AG10803 (cell line): ENCODE results near the gene MAPK10.

Source experiments
- DNase-seq: peaks from one replicate; pipeline ENCODE4 v3.0.0; 2010; ENCODE audit warnings: low read depth
- H3K4me3 ChIP-seq: 2 replicates; pipeline ENCODE4 v1.5.1; 2011; ENCODE audit warnings: mild to moderate bottlenecking, low read length, control low read depth
- CTCF ChIP-seq: conservative IDR thresholded peaks from 2 replicates; pipeline ENCODE4 v1.5.1; 2011; ENCODE audit warnings: mild to moderate bottlenecking, low read length, control low read depth, inconsistent platforms

MAPK10 gene

GRCh38 chr4:86019906-86020305, 339.9 kb downstream of the MAPK10 start:
- no peak for TF ChIP-seq CTCF
- no peak overlapping the region for H3K4me3 ChIP-seq
- no peak for DNase-seq

GRCh38 chr4:86019362-86019761, 340.5 kb downstream of the MAPK10 start:
- no peak overlapping the region for H3K4me3 ChIP-seq
- DNase-seq = no peak
- no peak for TF ChIP-seq CTCF

- no peak for TF ChIP-seq CTCF
- no peak overlapping the region for H3K4me3 ChIP-seq
- DNase-seq = no peak
Observed at GRCh38 chr4:86015412-86016350, 344.2 kb downstream of the MAPK10 start.

- TF ChIP-seq CTCF = no peak
- H3K4me3 ChIP-seq = no peak overlapping the region
- DNase-seq = no peak
Observed at GRCh38 chr4:86014599-86014998, 345.3 kb downstream of the MAPK10 start.

GRCh38 chr4:86013621-86014020, 346.2 kb downstream of the MAPK10 start:
- peak; percentile 25 for DNase-seq
- no peak overlapping the region for H3K4me3 ChIP-seq
- no peak for TF ChIP-seq CTCF

GRCh38 chr4:86011117-86011516, 348.7 kb downstream of the MAPK10 start:
- DNase-seq = peak; percentile 99
- H3K4me3 ChIP-seq = no peak overlapping the region
- TF ChIP-seq CTCF = no peak

GRCh38 chr4:86007042-86007441, 352.8 kb downstream of the MAPK10 start:
- DNase-seq = no peak
- no peak overlapping the region for H3K4me3 ChIP-seq
- TF ChIP-seq CTCF = no peak
